DND-41 (cell line): ENCODE data around the gene CACNA1E.

Experiments used
- CTCF ChIP-seq: IDR thresholded peaks from 2 replicates; pipeline ENCODE4 v1.5.1; 2012; ENCODE audit warnings: borderline replicate concordance, low read length, moderate library complexity, mild to moderate bottlenecking; ENCODE audit not compliant: poor library complexity, severe bottlenecking; ENCODE audit errors: extremely low read depth
- EZH2 ChIP-seq: IDR thresholded peaks from 3 replicates; pipeline ENCODE4 v1.6.1; 2012; ENCODE audit warnings: borderline replicate concordance, low read depth, mild to moderate bottlenecking, moderate library complexity, low read length, inconsistent platforms; ENCODE audit not compliant: severe bottlenecking

- no peak for TF ChIP-seq CTCF
- TF ChIP-seq EZH2 = no peak
These were observed 7.0 kb downstream of the CACNA1E start for GRCh38 chr1:181490276-181490675.
